Right lung (tissue), 10 donors: ENCODE results near the gene RADIL. TPM values are rescaled to one million over a fixed set of nuclear protein-coding genes. Genes with fewer than 3 reads are reported as not detected.
"Not testable (repeated sequence)": the region's sequence is repeated elsewhere in the genome, so short reads cannot be mapped to it uniquely, and the experiment has no call there.

Experiments used
- DNase-seq, 2 donors: peaks; one replicate each; pipeline ENCODE4 v3.0.0-alpha.2; 2013
- long read RNA-seq, 8 donors: transcript quantifications; one replicate each; lab custom pipeline, GENCODE V29; 2026
- polyA plus RNA-seq, 5 donors: library from polyadenylated mRNA; unstranded; fragments of 120-200 nt; gene quantifications; one replicate each; pipeline versions ENCODE4 v1.2.1 to v1.2.3, GENCODE V29; 2013; ENCODE audit warnings: inconsistent platforms in 1 of 5, low replicate concordance in 1 of 5; ENCODE audit not compliant: insufficient read length in 5 of 5, insufficient read depth in 1 of 5

Gene RADIL
- 10 to 100 TPM in 1 of 5 donors, 1 to 10 TPM in 4; 6.6 to 12.9 (median 8.8) TPM for polyA plus RNA-seq
- long read RNA-seq, donor 1, partial matches to known transcripts: 0 of 1 reads
- long read RNA-seq, donor 1, other reads (novel, unspliced or antisense): 0 of 1 reads
- long read RNA-seq, donor 2: 0 reads
- long read RNA-seq, donor 3: 0 reads
- long read RNA-seq, donor 4: 0 reads
- long read RNA-seq, donor 5: 0 reads
- long read RNA-seq, donor 6: 0 reads
- long read RNA-seq, donor 7, partial matches to known transcripts: 0 of 1 reads
- long read RNA-seq, donor 7, other reads (novel, unspliced or antisense): 0 of 1 reads
- long read RNA-seq, donor 8, partial matches to known transcripts: 0 of 1 reads
- long read RNA-seq, donor 8, other reads (novel, unspliced or antisense): 0 of 1 reads

DNA sequence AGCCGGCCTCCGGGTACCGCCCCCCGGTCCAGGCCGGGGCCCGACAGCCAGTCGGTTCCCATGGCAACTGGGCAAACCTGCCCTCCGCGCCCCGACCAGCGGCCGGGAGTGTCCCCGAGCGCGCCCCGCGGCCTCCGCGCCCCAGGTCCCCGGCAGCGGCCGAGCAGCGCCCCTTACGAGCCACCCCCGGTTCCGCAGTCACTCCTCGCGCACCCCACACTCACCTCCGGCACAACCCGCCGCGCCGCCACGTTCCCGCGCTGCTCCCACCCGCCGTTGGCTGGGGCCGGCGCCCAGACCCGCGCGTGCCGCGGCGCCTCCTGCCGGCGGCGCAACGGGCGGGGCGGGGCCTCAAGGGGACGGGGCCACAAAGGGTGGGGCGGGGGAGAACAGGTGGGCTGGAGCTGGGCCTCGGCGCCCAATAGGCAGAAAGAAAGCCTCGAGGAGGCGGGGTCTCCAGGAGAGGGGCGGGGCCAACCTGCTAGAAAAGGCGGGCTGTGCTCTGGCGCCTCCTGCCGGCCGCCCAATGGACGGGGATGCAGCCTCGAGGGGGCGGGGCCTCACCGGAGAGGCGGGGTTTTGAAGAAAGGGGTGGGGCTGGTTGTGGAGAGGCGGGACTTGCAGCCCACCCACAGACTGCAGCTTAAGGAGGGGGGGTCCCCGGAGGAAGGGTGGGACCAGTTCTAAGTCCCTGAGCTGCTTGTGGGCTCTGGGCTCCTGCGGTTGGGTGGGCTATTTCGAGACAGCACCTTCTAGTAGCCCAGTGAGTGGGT lies at the start of gene RADIL:
Gene RADIL (minus strand): TSS at position 345 of the 773 bp plus-strand sequence. CDS start 5,577 bp downstream, outside the sequence.
- DNase-seq: peak; percentile 84 to 88

- peak; percentile 31 for DNase-seq
Observed at GRCh38 chr7:4931943-4932342, 48.4 kb upstream of the RADIL start.

DNA sequence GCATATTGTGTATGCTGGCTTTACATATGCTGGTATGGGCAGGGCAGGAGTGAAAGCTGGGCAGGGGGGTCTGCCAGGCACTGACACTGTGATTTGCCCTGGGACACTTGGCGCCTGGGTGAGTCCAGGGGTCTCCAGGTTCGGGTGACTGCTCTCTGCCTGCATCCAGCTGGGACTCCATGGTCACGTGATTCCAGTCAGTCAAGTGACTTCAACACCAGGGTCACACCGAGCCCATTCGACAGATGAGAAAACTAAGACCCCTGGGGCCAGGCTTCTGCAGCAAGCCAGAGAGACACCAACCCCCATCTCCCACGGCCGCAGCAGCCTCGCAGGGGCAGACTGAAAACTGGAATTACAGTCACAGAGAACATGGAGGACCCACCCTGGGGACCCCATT lies 45.5 kb upstream of the RADIL start:
- no peak for DNase-seq

DNA sequence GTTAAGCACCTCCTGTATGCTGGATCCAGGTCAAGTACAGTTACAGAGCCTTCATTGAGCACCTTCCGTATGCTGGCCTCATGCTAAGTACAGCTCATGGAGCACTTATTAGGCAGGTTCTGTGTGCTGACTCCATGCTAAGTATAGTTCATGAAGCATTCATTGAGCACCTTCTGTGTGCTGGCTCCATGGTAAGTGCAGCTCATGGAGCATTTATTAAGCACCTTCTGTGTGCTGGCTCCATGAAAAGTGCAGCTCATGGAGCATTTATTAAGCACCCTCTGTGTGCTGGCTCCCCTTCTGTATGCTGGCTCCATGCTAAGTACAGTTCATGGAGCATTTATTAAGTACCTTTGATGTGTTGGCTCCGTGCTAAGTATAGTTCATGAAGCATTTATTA lies 44.9 kb upstream of the RADIL start:
- DNase-seq: no peak

- no peak for DNase-seq
Observed at GRCh38 chr7:4919969-4920766, 36.7 kb upstream of the RADIL start.

DNA sequence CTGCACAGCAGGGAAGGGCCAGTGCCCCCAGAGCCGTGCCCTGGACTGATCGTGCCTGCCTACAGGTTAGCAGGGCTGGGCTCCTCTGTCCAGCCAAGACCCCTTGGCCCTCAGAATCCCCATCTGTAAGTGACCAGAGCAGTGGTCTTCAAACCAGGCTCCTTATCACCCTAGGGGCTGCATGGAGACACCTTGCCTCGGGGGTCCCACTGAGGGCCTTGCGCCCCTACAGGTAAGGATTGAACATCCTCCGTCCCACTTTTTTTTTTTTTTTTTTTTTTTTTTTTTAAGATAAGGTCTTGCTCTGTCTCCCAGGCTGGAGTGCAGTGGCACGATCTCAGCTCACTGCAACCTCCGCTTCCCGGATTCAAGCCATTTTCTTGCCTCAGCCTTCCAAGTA lies 32.6 kb upstream of the RADIL start:
- no peak for DNase-seq

DNA sequence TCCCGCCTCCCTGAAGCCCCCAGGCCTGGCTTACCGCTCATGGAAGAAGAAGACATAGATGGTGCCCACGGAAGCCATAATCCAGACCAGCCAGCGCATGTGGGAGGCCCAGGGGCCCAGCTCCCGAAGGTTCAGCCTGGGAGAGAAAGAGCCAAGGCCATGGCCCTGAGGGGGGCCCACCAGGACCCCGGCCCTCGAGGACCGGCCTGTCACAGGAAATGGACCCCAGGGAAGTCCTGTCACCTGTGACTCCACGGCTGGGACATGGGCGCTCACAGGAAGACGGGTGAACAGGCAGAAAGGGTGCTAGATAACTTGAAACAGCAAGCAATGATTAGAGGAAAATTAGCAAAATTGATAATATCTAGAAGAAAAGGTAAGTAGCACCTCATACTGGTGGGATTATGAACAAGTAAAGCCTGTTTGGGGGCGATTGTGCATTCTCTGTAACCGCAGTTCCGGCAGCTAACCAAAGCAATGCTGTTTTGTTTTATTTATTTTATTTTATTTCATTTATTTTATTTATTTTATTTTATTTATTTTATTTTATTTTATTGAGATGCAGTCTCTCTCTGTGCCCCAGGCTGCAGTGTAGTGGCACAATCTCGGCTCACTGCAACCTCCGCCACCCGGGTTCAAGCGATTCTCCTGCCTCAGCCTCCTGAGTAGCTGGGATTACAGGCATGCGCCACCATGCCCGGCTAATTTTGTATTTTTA lies 27.8 kb upstream of the RADIL start:
- DNase-seq: no peak

- no peak for DNase-seq
Observed at GRCh38 chr7:4906682-4907081, 23.2 kb upstream of the RADIL start.

DNA sequence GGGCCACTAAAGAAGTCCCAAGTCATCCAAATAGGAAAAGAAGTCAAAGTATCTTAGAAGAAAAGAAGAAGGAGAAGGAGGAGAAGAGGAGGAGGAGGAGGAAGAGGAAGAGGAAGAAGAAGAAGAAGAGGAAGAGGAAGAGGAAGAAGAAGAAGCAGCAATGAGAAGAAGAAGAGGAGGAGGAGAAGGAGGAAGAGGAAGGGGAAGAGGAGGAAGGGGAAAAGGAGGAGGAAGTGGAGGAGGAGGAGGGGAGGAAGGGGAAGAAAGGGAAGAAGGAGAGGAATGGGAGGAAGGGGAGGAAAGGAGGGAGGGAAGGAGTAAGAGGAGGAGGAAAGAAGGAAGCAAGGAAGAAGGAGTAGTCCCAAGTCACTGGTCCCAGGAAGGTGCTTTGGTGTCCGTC lies 21.7 kb upstream of the RADIL start:
- no peak for DNase-seq

GRCh38 chr7:4904346-4904745 lies 20.8 kb upstream of the RADIL start:
- no peak for DNase-seq

DNA sequence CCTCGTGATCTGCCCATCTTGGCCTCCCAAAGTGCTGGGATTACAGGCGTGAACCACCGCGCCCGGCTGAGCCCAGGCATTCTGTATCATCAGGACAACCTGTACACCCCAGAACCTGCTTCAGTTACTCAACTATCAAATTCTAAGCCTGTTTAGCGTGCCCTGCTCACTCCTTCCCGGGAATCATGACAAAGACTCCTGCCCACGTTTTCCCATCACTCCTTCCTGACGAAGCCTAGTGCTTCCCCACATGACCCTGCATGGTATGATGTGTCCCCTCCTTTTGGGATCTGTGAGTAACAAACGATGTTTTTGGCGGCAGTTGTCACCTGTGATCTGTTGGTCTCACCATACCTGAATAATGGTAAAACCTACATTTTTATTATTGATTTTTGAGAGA lies 12.2 kb upstream of the RADIL start:
- no peak for DNase-seq

DNA sequence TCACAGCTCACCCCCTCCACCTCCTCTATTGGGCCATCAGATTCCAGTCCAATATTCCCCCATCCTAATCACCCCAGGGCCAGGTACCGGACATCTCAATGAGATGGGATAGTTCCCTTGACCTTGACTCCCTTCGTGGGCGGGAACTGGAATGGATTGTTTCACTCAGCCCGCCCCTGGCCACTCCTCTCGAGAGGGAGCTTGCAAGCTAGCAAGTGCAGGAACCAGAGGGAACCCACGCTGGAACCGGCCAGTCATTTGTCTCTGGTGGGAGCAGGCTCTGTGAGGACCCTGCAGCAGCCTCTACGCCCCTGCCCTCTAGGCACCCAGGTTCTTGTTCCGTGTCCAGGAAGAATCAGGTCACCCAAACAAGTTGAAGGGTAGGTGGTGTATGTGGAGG lies 11.0 kb upstream of the RADIL start:
- no peak for DNase-seq

DNA sequence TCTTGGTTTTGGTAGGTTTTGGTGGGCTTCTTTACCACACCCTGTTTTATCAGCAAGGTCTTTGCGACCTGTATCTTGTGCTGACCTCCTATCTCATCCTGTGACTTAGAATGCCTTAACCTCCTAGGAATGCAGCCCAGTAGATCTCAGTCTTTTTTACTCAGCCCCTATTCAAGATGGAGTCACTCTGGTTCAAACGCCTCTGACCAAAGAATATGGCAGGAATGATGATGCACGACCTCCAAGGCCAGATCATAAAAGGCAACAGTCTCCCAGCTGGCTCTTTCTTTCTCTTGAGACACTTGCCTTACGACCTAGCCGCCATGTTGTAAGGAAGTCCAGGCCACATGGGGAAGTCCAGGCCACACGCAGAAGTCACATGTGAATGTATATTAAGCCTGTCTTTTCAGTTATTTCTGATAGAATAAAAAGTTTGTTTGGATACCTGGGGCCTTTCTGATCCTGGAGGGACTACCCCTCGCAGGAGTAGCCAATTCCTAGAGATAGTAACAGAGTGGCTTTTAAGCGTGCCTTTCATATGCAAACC lies 10.5 kb upstream of the RADIL start:
- DNase-seq: no peak

DNA sequence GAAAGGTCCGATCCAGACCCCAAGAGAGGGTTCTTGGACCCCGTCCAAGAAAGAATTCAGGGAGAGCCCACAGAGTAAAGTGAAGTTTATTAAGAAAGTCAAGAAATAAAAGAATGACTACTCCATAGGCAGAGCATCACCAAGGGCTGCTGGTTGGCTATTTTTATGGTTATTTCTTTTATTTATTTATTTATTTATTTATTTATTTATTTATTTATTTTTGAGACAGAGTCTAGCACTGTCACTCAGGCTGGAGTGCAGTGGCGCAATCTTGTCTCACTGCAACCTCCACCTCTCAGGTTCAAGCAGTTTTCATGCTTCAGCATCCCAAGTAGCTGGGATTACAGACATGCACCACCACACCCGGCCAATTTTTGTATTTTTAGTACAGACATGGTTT lies 9.7 kb upstream of the RADIL start:
- not testable (repeated sequence) for DNase-seq

DNA sequence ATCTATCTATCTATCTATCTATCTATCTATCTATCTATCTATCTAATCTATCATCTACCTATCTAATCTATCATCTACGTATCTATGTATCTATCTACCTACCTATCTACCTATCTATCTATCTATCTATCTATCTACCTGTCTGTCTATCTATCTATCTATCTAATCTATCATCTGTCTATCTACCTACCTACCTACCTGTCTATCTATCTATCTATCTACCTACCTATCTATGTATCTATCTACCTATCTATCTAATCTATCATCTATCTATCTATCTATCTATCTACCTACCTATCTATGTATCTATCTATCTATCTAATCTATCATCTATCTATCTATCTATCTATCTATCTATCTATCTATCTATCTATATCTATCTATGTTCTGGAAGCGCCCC lies 8.0 kb upstream of the RADIL start:
- not testable (repeated sequence) for DNase-seq

DNA sequence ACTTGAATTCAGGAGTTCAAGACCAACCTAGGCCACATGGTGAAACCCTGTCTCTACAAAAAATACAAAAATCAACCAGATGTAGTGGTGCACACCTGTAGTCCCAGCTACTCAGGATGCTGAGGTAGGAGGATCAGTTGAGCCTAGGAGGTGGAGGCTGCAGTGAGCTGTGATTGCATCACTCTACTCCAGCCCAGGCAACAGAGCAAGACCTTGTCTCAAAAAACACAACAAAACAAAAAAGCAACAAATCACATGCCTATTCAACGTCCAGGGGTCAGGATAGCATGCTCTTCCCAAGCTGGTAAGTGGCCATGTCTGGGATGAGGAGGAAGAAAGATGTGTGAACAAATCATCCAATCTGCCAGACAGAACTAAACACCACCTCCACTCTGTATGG lies 6.2 kb upstream of the RADIL start:
- no peak for DNase-seq

- no peak for DNase-seq
Observed at GRCh38 chr7:4888161-4888560, 4.6 kb upstream of the RADIL start.

- DNase-seq: no peak
Observed at GRCh38 chr7:4886671-4887070, 3.2 kb upstream of the RADIL start.

DNA sequence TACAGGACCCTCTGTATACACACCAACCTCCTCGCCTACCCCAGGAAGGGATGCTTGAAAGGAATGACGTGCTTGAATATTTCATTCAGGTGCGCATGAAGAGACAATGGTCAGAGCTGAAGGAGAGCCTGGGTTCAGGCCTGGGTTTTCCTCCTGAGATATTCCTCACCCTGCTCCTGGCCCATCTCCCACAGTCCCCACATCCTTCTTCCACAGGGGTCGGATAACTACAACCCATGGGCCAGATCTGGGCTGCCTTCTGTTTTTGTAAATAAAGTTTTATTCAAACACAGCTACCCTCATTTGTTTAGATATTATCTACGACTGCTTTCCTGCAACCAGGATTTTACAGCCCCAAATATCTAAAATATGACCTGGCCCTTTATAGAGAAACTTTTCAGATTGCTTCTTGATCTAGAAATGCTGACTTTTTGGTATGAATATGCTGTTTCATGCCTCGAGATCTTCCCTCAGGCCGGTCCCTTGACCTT lies 1.8 kb upstream of the RADIL start:
- no peak for DNase-seq

DNA sequence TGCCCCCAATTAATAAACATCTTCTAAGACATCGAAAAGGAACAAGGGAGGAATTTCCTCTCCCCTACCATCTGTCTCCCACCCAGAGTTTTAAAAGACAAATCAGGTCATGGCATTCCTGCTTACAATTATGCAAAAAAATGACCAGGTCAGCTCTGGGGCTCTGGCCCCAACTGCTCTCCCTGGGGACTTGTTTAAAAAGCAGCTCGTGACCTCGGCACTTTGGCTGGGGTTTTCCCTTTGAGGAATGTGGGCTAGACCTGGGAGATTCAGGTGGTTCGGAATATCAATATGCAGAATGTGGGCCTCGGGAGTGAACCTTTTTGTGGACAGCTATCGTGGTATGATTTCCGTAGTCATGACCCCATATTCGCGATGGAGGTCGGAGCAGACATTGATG lies 648 bp upstream of the RADIL start:
- DNase-seq: no peak

DNA sequence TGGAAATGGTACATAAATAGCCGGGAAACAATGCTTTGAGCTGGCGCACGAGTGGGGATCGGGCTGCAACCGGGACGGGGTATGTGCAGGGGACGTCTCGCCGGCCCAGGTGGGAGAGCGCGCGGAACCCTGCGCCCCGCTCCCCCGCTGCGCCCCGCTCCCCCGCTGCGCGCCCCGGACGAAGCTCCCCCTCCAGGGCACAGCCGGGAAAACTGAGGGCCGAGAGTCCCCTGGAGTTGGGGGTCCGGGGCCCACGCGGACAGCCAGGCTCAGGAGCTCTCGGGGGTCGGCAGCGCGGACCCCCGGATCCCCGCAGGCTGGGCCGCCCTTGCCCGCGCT lies 514 bp downstream of the RADIL start:
- DNase-seq: no peak
